ENCODE results near the gene BIRC6.

The BIRC6 gene

DNA sequence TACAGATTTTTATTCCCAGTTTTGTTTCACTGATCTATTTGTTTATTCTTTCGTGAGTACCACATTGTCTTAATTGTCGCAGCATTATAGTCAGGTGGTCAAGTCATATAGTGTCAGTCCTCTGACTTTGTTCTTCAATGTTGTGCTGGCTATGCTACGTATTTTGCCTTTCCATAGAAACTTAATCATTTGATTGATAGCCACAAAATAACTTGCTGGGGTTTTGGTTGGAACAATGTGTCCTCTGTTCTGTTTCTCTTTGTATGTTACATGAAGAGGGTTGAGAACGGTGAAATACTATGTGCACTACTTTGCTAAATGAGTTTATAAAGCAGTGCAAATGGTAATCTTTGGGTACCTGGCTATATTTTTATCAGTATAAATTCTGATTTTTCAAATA lies 206.1 kb downstream of the BIRC6 start:
- Histone ChIP-seq H3K36me3 (ENCODE audit: control insufficient read depth in 5 of 5, insufficient read depth in 5 of 5, low read length in 5 of 5) (peaks cover 5 to 19% (median 10%) of the 10 kb centered on the region in 5 donors), H3K4me3 (ENCODE audit: low read depth in 1 of 5, low read length in 5 of 5) (no peak overlapping the region), H3K4me1 (ENCODE audit: control insufficient read depth in 5 of 5, insufficient read depth in 5 of 5, low read length in 5 of 5) (peaks cover 0 to 8% (median 0%) of the 10 kb centered on the region in 5 donors), H3K9me3 (ENCODE audit: control insufficient read depth in 5 of 5, low read length in 5 of 5) (peaks cover 0 to 10% (median 3%) of the 10 kb centered on the region in 5 donors), H3K27me3 (ENCODE audit: control insufficient read depth in 5 of 5, insufficient read depth in 4 of 5, low read length in 5 of 5) (no peaks in the 10 kb centered on the region), H3K27ac (ENCODE audit: low read depth, low read length) (no peak overlapping the region), H3K9ac (ENCODE audit: low read length in 5 of 5) (no peak overlapping the region)

DNA sequence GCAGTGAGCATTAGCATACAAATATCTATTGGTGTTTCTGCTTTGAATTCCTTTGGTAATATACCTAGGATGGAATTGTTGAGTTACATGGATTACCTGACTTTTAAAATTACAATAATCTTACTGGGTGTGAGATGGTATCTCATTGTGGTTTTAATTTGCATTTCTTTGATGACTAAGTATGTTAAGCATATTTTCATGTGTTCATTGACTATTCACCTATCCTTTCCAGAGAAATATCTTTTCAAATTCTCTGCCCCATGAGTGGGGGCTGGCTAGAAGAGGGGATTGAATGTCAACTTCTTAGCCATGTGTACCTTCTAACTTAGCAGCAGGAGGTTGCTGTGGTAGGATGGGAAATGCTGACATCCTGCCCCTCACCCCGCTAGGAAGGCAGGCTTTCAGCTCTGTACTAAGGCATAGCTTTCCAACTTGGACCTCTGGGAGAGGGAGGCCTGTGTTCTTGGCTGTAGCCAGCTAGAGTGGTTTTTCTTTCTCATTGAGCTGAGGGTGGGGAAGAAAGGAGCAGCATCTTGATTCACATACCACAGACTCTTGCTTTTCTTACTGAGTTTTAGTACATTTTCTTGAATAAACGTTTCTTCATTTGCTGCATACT lies 207.7 kb downstream of the BIRC6 start:
- H3K9me3 ChIP-seq (ENCODE audit: control insufficient read depth in 5 of 5, low read length in 5 of 5) = peaks cover 0 to 10% (median 3%) of the 10 kb centered on the region in 5 donors
- H3K27me3 ChIP-seq (ENCODE audit: control insufficient read depth in 5 of 5, insufficient read depth in 4 of 5, low read length in 5 of 5) = no peaks in the 10 kb centered on the region
- no peak overlapping the region for H3K9ac ChIP-seq (ENCODE audit: low read length in 5 of 5)
- no peak overlapping the region for H3K27ac ChIP-seq (ENCODE audit: low read depth, low read length)
- H3K4me3 ChIP-seq (ENCODE audit: low read depth in 1 of 5, low read length in 5 of 5) = no peak overlapping the region
- peaks cover 2 to 23% (median 12%) of the 10 kb centered on the region in 5 donors for H3K36me3 ChIP-seq (ENCODE audit: control insufficient read depth in 5 of 5, insufficient read depth in 5 of 5, low read length in 5 of 5)
- H3K4me1 ChIP-seq (ENCODE audit: control insufficient read depth in 5 of 5, insufficient read depth in 5 of 5, low read length in 5 of 5) = peaks cover 0 to 2% (median 0%) of the 10 kb centered on the region in 5 donors

DNA sequence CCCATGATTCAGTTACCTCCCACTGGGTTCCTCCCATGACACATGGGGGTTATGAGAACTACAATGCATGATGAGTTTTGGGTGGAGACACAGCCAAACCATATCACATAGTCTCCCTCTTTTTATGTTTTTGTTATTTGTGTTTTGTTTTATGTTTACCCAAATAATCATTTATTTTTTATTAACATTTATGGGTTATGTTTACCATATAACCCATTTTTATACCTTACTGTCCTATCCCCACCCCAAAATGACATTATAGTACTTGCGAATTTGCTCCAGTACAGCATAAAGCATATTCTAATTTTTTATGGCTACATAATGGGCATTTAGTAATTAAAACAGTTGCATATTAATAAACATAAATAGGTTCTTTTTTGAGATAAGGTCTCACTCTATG lies 209.1 kb downstream of the BIRC6 start:
- Histone ChIP-seq H3K9me3 (ENCODE audit: control insufficient read depth in 5 of 5, low read length in 5 of 5) (peaks cover 0 to 10% (median 3%) of the 10 kb centered on the region in 5 donors), H3K36me3 (ENCODE audit: control insufficient read depth in 5 of 5, insufficient read depth in 5 of 5, low read length in 5 of 5) (peaks cover 2 to 23% (median 12%) of the 10 kb centered on the region in 5 donors), H3K4me1 (ENCODE audit: control insufficient read depth in 5 of 5, insufficient read depth in 5 of 5, low read length in 5 of 5) (peaks cover 0 to 3% (median 0%) of the 10 kb centered on the region in 5 donors), H3K27ac (ENCODE audit: low read depth, low read length) (no peak overlapping the region), H3K9ac (ENCODE audit: low read length in 5 of 5) (no peak overlapping the region), H3K27me3 (ENCODE audit: control insufficient read depth in 5 of 5, insufficient read depth in 4 of 5, low read length in 5 of 5) (no peaks in the 10 kb centered on the region), H3K4me3 (ENCODE audit: low read depth in 1 of 5, low read length in 5 of 5) (no peak overlapping the region)

DNA sequence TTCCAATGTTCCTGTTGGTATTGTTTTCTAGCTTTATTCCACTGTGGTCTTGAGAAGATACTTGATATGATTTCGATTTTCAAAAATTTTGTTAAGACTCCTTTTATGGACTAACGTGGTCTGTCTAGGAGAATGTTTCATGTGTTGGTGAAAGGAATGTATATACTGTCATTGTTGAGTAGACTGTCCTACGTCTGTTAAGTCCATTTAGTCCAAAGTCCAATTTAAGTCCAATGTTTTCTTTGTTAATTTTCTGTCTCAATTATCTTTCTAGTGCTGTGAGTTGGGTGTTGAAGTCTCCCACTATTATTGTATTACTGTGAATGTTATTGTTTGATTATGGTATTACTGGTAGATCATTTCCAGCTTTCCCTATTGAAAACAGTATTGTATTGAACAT lies 215.2 kb downstream of the BIRC6 start:
- Histone ChIP-seq H3K4me3 (ENCODE audit: low read depth in 1 of 5, low read length in 5 of 5) (no peak overlapping the region), H3K4me1 (ENCODE audit: control insufficient read depth in 5 of 5, insufficient read depth in 5 of 5, low read length in 5 of 5) (peaks cover 0 to 3% (median 0%) of the 10 kb centered on the region in 5 donors), H3K27ac (ENCODE audit: low read depth, low read length) (no peak overlapping the region), H3K27me3 (ENCODE audit: control insufficient read depth in 5 of 5, insufficient read depth in 4 of 5, low read length in 5 of 5) (no peaks in the 10 kb centered on the region), H3K9me3 (ENCODE audit: control insufficient read depth in 5 of 5, low read length in 5 of 5) (no peaks in the 10 kb centered on the region), H3K36me3 (ENCODE audit: control insufficient read depth in 5 of 5, insufficient read depth in 5 of 5, low read length in 5 of 5) (peaks cover 3 to 32% (median 12%) of the 10 kb centered on the region in 5 donors), H3K9ac (ENCODE audit: low read length in 5 of 5) (no peak overlapping the region)

DNA sequence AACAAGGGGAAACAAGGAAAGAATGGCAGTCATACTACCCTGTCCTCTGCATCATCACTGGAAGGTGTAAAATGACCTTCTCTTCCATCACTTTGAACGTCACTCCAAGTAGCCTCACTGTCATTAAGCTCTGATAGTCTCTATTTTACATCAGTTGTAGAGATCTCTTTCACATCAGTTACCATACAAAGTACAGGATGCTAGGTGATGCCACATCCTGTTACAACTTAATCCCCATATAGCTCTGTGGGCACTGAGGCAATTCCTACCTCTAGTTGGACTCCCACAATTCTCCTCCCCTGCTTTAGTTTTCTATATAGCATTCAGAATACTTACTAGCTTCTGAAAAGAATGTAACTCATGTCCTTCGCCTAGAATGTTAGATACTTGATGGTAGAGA lies 215.9 kb downstream of the BIRC6 start:
- peaks cover 0 to 3% (median 0%) of the 10 kb centered on the region in 5 donors for H3K4me1 ChIP-seq (ENCODE audit: control insufficient read depth in 5 of 5, insufficient read depth in 5 of 5, low read length in 5 of 5)
- no peak overlapping the region for H3K9ac ChIP-seq (ENCODE audit: low read length in 5 of 5)
- H3K9me3 ChIP-seq (ENCODE audit: control insufficient read depth in 5 of 5, low read length in 5 of 5) = no peaks in the 10 kb centered on the region
- H3K36me3 ChIP-seq (ENCODE audit: control insufficient read depth in 5 of 5, insufficient read depth in 5 of 5, low read length in 5 of 5) = peaks cover 3 to 31% (median 12%) of the 10 kb centered on the region in 5 donors
- H3K27ac ChIP-seq (ENCODE audit: low read depth, low read length) = no peak overlapping the region
- H3K27me3 ChIP-seq (ENCODE audit: control insufficient read depth in 5 of 5, insufficient read depth in 4 of 5, low read length in 5 of 5) = no peaks in the 10 kb centered on the region
- no peak overlapping the region for H3K4me3 ChIP-seq (ENCODE audit: low read depth in 1 of 5, low read length in 5 of 5)

DNA sequence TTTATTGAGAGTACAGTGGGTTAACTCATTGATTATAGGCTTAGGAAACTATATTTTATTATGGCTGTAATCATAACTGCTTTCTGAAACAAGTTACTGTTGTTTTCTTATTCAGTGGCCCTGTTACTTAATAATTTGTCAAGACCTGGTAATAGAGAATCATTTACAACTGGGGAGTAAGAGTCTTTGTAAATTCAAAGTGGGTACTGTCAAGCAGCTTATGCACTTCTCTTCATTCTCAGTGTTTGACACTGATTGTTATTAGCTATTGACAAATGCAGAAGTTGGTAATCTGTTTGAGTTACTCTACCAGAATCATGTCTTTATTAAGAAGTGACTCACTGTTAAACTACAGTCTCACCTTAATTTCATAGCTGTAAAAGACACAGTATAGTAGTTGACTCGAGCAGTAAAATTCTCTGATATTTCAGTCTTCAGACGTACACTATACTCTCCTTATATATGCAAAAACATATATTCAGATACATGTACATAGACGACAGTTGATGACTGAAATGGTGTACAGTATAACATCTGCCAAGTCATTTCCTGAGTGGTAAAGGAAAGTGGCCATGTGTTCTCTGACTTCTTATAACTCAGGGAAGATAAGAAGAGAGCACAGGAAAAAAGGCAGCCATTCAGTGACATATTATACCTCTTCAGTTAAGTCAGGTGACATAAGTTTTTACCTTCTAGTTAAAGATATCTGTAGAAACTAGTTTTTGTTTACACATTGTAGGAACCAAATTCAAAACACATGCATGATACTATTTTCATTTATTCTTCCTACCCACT lies 235.0 kb downstream of the BIRC6 start:
- Histone ChIP-seq H3K4me3 (ENCODE audit: low read depth in 1 of 5, low read length in 5 of 5) (no peak overlapping the region), H3K4me1 (ENCODE audit: control insufficient read depth in 5 of 5, insufficient read depth in 5 of 5, low read length in 5 of 5) (no peaks in the 10 kb centered on the region), H3K27me3 (ENCODE audit: control insufficient read depth in 5 of 5, insufficient read depth in 4 of 5, low read length in 5 of 5) (no peaks in the 10 kb centered on the region), H3K9ac (ENCODE audit: low read length in 5 of 5) (no peak overlapping the region), H3K27ac (ENCODE audit: low read depth, low read length) (no peak overlapping the region), H3K36me3 (ENCODE audit: control insufficient read depth in 5 of 5, insufficient read depth in 5 of 5, low read length in 5 of 5) (peaks cover 0 to 12% (median 5%) of the 10 kb centered on the region in 5 donors), H3K9me3 (ENCODE audit: control insufficient read depth in 5 of 5, low read length in 5 of 5) (no peaks in the 10 kb centered on the region)

DNA sequence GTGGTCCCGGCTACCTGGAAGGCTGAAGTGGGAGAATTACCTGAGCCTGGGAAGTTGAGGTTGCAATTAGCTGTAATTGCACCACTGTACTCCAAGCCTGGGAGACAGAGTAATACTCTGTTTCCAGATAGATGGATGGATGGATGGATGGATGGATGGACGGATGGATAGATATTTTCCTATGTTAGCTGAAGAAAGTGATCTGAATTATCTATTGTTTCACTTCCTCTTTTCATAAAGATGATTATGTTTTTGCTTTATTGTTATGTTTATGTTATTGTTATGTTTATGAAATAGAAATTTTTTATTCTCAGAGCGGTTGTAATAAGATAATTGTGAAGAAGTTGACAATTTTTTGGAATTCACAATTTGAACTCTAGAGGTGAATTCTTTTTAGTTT lies 237.8 kb downstream of the BIRC6 start:
- Histone ChIP-seq H3K9ac (ENCODE audit: low read length in 5 of 5) (no peak overlapping the region), H3K27me3 (ENCODE audit: control insufficient read depth in 5 of 5, insufficient read depth in 4 of 5, low read length in 5 of 5) (no peaks in the 10 kb centered on the region), H3K4me1 (ENCODE audit: control insufficient read depth in 5 of 5, insufficient read depth in 5 of 5, low read length in 5 of 5) (no peaks in the 10 kb centered on the region), H3K27ac (ENCODE audit: low read depth, low read length) (no peak overlapping the region), H3K36me3 (ENCODE audit: control insufficient read depth in 5 of 5, insufficient read depth in 5 of 5, low read length in 5 of 5) (peaks cover 4 to 19% (median 16%) of the 10 kb centered on the region in 5 donors), H3K9me3 (ENCODE audit: control insufficient read depth in 5 of 5, low read length in 5 of 5) (no peaks in the 10 kb centered on the region), H3K4me3 (ENCODE audit: low read depth in 1 of 5, low read length in 5 of 5) (no peak overlapping the region)

DNA sequence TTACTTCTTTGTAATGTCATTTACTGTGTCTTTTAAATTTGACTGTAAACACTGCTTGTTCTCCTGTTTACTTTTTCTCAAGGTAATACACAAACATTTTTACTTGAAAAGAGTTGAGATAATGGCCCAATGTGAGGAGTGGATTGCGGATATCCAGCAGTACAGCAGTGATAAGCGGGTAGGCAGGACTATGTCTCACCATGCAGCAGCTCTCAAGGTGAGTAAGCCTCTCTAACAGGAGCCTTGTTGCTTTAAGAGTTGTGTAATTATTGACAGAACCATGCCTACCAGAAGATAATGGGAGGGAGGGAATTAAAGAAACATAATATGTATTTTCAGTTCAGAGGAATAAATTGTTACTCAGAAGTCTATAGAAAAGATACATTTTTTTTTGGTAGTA lies 254.5 kb downstream of the BIRC6 start:
- no peak overlapping the region for H3K9ac ChIP-seq (ENCODE audit: low read length in 5 of 5)
- H3K36me3 ChIP-seq (ENCODE audit: control insufficient read depth in 5 of 5, insufficient read depth in 5 of 5, low read length in 5 of 5) = peaks cover 18 to 66% (median 50%) of the 10 kb centered on the region in 5 donors
- no peaks in the 10 kb centered on the region for H3K9me3 ChIP-seq (ENCODE audit: control insufficient read depth in 5 of 5, low read length in 5 of 5)
- no peaks in the 10 kb centered on the region for H3K27me3 ChIP-seq (ENCODE audit: control insufficient read depth in 5 of 5, insufficient read depth in 4 of 5, low read length in 5 of 5)
- H3K27ac ChIP-seq (ENCODE audit: low read depth, low read length) = no peak overlapping the region
- no peak overlapping the region for H3K4me3 ChIP-seq (ENCODE audit: low read depth in 1 of 5, low read length in 5 of 5)
- no peaks in the 10 kb centered on the region for H3K4me1 ChIP-seq (ENCODE audit: control insufficient read depth in 5 of 5, insufficient read depth in 5 of 5, low read length in 5 of 5)

DNA sequence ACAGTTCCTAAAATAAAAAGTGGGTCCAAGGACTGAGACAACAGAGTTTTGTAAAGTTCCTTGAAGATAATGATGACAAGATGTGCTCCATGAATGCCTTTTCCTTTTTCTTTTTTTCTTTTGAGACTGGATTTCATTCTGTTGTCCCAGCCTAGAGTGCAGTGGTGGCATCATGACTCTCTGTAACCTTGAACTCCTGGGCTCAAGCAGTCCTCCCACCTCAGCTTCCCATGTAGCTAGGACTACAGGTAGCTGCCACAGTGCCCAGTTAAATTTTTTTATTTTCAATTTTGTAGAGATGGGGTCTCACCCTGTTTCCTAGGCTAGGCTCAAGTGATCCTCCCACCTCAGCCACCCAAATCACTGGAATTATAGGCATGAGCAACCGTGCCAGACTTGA lies 254.9 kb downstream of the BIRC6 start:
- Histone ChIP-seq H3K4me1 (ENCODE audit: control insufficient read depth in 5 of 5, insufficient read depth in 5 of 5, low read length in 5 of 5) (no peaks in the 10 kb centered on the region), H3K27ac (ENCODE audit: low read depth, low read length) (no peak overlapping the region), H3K9me3 (ENCODE audit: control insufficient read depth in 5 of 5, low read length in 5 of 5) (no peaks in the 10 kb centered on the region), H3K4me3 (ENCODE audit: low read depth in 1 of 5, low read length in 5 of 5) (no peak overlapping the region), H3K9ac (ENCODE audit: low read length in 5 of 5) (no peak overlapping the region), H3K36me3 (ENCODE audit: control insufficient read depth in 5 of 5, insufficient read depth in 5 of 5, low read length in 5 of 5) (peaks cover 18 to 67% (median 52%) of the 10 kb centered on the region in 5 donors), H3K27me3 (ENCODE audit: control insufficient read depth in 5 of 5, insufficient read depth in 4 of 5, low read length in 5 of 5) (no peaks in the 10 kb centered on the region)

DNA sequence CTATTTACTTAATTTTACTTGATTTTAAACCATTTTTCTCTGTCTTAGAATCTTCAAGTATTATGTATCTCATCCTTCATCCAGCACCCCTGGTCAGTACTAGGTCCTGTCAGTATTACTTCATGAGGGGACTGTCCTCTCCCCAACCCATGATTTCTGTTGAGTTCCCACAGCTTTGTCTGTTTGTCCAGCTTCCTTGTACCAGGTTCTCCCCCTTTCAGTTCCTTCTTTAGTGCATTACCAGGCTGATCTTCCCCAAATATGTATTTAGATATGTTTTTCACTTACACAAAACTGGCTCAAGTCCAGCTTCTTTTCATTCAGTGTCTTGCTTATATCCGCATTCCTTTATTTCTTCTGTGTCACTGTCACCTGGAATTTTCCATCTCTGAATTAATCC lies 257.3 kb downstream of the BIRC6 start:
- Histone ChIP-seq H3K9ac (ENCODE audit: low read length in 5 of 5) (no peak overlapping the region), H3K36me3 (ENCODE audit: control insufficient read depth in 5 of 5, insufficient read depth in 5 of 5, low read length in 5 of 5) (peaks cover 31 to 64% (median 48%) of the 10 kb centered on the region in 5 donors), H3K4me1 (ENCODE audit: control insufficient read depth in 5 of 5, insufficient read depth in 5 of 5, low read length in 5 of 5) (no peaks in the 10 kb centered on the region), H3K27me3 (ENCODE audit: control insufficient read depth in 5 of 5, insufficient read depth in 4 of 5, low read length in 5 of 5) (no peaks in the 10 kb centered on the region), H3K4me3 (ENCODE audit: low read depth in 1 of 5, low read length in 5 of 5) (no peak overlapping the region), H3K9me3 (ENCODE audit: control insufficient read depth in 5 of 5, low read length in 5 of 5) (no peaks in the 10 kb centered on the region), H3K27ac (ENCODE audit: low read depth, low read length) (no peak overlapping the region)

All from subcutaneous abdominal adipose tissue (tissue), 5 donors.